ENCODE measurements around the gene CCDC71.

GRCh38 chr3:49174397-49174985 lies 8.4 kb upstream of the CCDC71 start:
- TF ChIP-seq CTCF (IDR thresholded peaks at IDR 0.05; ENCODE audit: low read length) (no peak), EZH2phosphoT487 (IDR thresholded peaks at IDR 0.05; ENCODE audit: low read length) (no peak), EZH2 (optimal IDR thresholded peaks at IDR 0.05; ENCODE audit: low read depth, low read length) (no peak)
